K562 (cell line): ENCODE data around the gene TAC3. TPM values are rescaled to one million over a fixed set of nuclear protein-coding genes. Genes with fewer than 3 reads are reported as not detected.

ENCODE experiments used
- AFF1 ChIP-seq, 2 experiments: fragments of 450-650 bp; IDR thresholded peaks; 2 replicates each; pipeline ENCODE4 v1.6.1; 2018; ENCODE audit warnings: mild to moderate bottlenecking in 2 of 2, low read depth in 1 of 2; ENCODE audit not compliant: partially characterized antibody in 2 of 2
- C11orf30 ChIP-seq: fragments of 450-650 bp; IDR thresholded peaks from 2 replicates; pipeline ENCODE4 v1.6.1; 2016; ENCODE audit warnings: low read depth, mild to moderate bottlenecking
- GATAD2B ChIP-seq: fragments of 450-650 bp; IDR thresholded peaks from 2 replicates; pipeline ENCODE4 v1.6.1; 2017; ENCODE audit warnings: mild to moderate bottlenecking, borderline replicate concordance
- HDGF ChIP-seq: fragments of 450-650 bp; IDR thresholded peaks from 2 replicates; pipeline ENCODE4 v1.6.1; 2016
- MCM5 ChIP-seq: fragments of 450-650 bp; IDR thresholded peaks from 2 replicates; pipeline ENCODE4 v1.6.1; 2016; ENCODE audit warnings: low read depth
- NFATC3 ChIP-seq: fragments of 450-650 bp; IDR thresholded peaks from 2 replicates; pipeline ENCODE4 v1.6.1; 2017; ENCODE audit warnings: mild to moderate bottlenecking
- NFIX ChIP-seq: fragments of 250-450 bp; sonication (Bioruptor Pico); IDR thresholded peaks from 2 replicates; pipeline ENCODE4 v1.4.0; 2020; ENCODE audit warnings: low read depth, mild to moderate bottlenecking, moderate library complexity
- NR3C1 ChIP-seq: sonication (generic); formaldehyde crosslinking; IDR thresholded peaks from 2 replicates; pipeline ENCODE4 v1.8.1; 2022; ENCODE audit warnings: missing genetic modification reagents
- POLR3A ChIP-seq: IDR thresholded peaks from 2 replicates; pipeline ENCODE4 v1.6.1; 2011; ENCODE audit warnings: borderline replicate concordance, mild to moderate bottlenecking, moderate library complexity; ENCODE audit not compliant: insufficient read length, insufficient read depth; ENCODE audit errors: extremely low read depth
- RREB1 ChIP-seq: fragments of 250-450 bp; sonication (Bioruptor Pico); IDR thresholded peaks from 2 replicates; pipeline ENCODE4 v1.4.0; 2020
- STAT5B ChIP-seq: fragments of 250-450 bp; sonication (Bioruptor Pico); IDR thresholded peaks from 2 replicates; pipeline ENCODE4 v1.8.0; 2021; ENCODE audit warnings: mild to moderate bottlenecking, inconsistent platforms
- TCF3 ChIP-seq: sonication (generic); formaldehyde crosslinking; IDR thresholded peaks from 2 replicates; pipeline ENCODE4 v1.4.0; 2020; ENCODE audit warnings: mild to moderate bottlenecking, missing genetic modification reagents
- ZMIZ1 ChIP-seq, 2 experiments: fragments of 150-350 bp in 1 of 2; IDR thresholded peaks; 2 replicates each; pipeline ENCODE4 v1.6.1; 2012 to 2016; ENCODE audit warnings: low read depth in 2 of 2, low read length in 2 of 2, mild to moderate bottlenecking in 1 of 2, moderate library complexity in 1 of 2
- ZNF699 ChIP-seq: fragments of 250-450 bp; sonication (Bioruptor Pico); IDR thresholded peaks from 2 replicates; pipeline ENCODE4 v1.8.0; 2021; ENCODE audit warnings: mild to moderate bottlenecking, moderate library complexity; ENCODE audit not compliant: insufficient replicate concordance
- polyA plus RNA-seq, 8 experiments: library from polyadenylated mRNA; depleted of rRNA in 4 of 8; stranded (reverse) in 5 of 8; unstranded in 3 of 8; fragments of >200 nt; fragmentation: Nextera tagmentation in 2 of 8; fragmentation: Illumina TruSeq in 1 of 8; extraction: Ambion mirVana in 2 of 8; extraction: Trizol in 1 of 8; gene quantifications; 2 replicates each; pipeline versions ENCODE4 v1.2.1 to v1.2.3, GENCODE V29; 2011 to 2014; ENCODE audit warnings: inconsistent platforms in 1 of 8, missing spikeins in 1 of 8
- total RNA-seq, 7 experiments: library from RNA; depleted of rRNA in 6 of 7; stranded (reverse); fragments of >200 nt in 6 of 7; fragmentation: Illumina TruSeq in 2 of 7; extraction: Trizol in 2 of 7; gene quantifications; 2 replicates each; pipeline versions ENCODE4 v1.2.1 to v1.2.3, GENCODE V29; 2011 to 2021; ENCODE audit warnings: low replicate concordance in 1 of 7

Gene TAC3
- total and polyA plus RNA-seq, 9 of the 15 experiments (the other 6 are each of a cell fraction or from before 2014, with no cell fraction given) = 0.29 to 2.8 (median 1.4) TPM

DNA sequence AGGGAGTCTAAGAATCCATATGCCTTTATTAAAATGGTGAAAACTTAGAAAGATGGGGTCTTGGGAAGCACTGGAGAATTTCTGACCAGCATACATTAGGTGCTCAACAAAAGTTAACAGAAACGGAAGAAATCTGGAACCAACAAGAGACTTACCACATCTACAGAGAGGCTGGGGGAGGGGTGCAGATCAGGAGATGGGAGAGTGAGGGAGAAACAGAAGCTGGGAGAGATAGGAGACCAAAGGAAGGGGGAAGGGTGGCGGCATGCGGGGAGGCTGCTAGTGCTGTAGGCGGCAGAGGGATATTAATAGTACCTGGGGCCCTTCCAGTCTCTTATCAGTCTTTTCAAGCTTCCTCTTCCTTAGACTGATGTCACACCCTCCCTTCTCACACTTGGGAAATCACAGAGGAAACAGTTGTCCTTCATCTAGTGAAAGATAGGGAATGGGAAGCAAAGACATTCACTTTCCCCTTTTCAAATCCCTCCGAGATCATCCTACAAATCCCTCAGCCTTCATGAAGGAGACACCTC is 28.1 kb downstream of the TAC3 start (continued):
- TF ChIP-seq RREB1 (CRISPR knock-in tag) = no peak
- no peak for TF ChIP-seq MCM5
- TF ChIP-seq TCF3 = peak; percentile 97
- no peak for TF ChIP-seq C11orf30
- peak; percentile 83 for TF ChIP-seq NFATC3
- TF ChIP-seq GATAD2B = peak; percentile 95
- TF ChIP-seq ZNF699 (CRISPR knock-in tag) = no peak
- TF ChIP-seq ZMIZ1 (IDR thresholded peaks at IDR 0.05; ENCODE audit: low read depth in 2 of 2, low read length in 2 of 2) = peak in 1 of 2 experiments; percentile 98; a peak in 2 of 4 replicates
- no peak for TF ChIP-seq HDGF
- peak; percentile 58 to 97 for TF ChIP-seq AFF1 (IDR thresholded peaks at IDR 0.05; ENCODE audit: low read depth in 1 of 2, partially characterized antibody in 2 of 2)
- TF ChIP-seq NR3C1 = no peak
- TF ChIP-seq STAT5B (CRISPR knock-in tag) = no peak
- TF ChIP-seq POLR3A = no peak
- TF ChIP-seq NFIX = no peak
